NCI-H187 treated with DMSO at 0.1 percent for 48 hours (cell line): ENCODE measurements around the gene TMEM208.

Experiments
- DNase-seq: peaks from one replicate; lab custom pipeline; 2025; lab: John Stamatoyannopoulos, UW

TMEM208 gene

DNA sequence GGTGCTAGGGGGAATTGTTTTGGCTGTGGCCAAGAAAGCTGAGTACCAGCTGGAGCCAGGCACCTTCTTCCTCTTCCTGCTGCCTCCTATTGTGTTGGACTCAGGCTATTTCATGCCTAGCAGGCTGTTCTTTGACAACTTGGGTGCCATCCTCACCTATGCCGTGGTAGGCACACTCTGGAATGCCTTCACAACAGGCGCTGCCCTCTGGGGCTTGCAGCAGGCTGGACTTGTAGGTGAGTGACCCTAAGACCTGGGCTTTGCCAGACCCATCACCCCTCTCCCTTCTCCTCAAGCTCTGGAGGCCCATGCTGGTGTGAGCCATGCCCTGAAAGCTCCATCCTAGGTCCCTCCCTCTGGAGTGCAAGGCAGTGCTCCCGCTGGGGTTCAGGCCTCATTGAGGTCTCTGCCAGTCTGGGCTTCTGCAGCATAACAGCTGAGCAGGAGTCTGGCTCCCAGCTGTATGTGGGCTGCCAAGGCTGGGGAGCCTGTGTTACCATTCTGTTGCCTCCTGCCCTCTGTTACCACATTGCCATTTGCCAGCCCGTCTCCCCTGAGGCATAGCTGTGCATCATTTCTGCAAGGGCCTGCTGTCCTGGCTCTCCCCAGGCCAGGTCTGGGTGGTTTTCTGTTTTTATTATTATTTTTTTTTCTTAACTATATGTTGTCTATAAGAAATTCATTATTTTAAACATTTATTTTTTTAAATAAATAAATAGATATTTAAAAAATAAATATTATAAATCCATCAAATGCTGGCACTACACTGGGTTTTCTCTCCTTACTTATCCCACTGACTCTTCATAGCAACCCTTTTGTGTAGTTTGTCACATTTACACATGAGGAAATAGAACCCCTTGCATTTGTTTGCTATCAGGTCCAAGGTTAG, 25.9 kb downstream of the TMEM208 start:
- DNase-seq: no peak

- no peak for DNase-seq
These were observed 28.0 kb downstream of the TMEM208 start for GRCh38 chr16:67254801-67255552.

GRCh38 chr16:67255553-67256221, 28.8 kb downstream of the TMEM208 start:
- DNase-seq: no peak

DNA sequence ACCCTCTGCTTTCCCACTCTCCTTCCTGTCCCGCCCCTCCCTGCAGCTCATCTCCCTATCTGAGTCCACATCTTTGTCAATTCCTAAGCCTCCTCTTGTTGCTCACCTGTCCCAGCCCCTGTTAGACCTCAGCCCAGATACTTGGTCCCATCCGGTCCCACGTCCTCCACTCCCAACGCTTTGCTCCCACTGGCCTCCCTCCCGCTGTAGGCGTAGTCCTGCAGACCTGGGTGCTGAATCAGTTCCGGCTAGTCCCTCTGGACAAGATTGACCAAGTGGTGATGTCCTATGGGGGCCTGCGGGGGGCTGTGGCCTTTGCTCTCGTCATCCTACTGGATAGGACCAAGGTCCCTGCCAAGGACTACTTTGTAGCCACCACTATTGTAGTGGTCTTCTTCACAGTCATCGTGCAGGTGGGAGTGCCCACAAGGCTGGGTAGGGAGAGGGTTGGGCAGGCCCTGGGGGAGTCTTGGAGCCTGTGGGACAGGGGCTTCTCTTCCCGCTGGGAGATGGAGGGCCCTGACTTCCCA, 29.8 kb downstream of the TMEM208 start:
- DNase-seq: no peak

GRCh38 chr16:67257486-67258160, 30.7 kb downstream of the TMEM208 start:
- DNase-seq: no peak

GRCh38 chr16:67258161-67258835, 31.4 kb downstream of the TMEM208 start:
- no peak for DNase-seq

- no peak for DNase-seq
These were observed 32.8 kb downstream of the TMEM208 start for GRCh38 chr16:67259705-67260104.

- no peak for DNase-seq
These were observed 33.6 kb downstream of the TMEM208 start for GRCh38 chr16:67260426-67261063.

GRCh38 chr16:67263201-67263600, 36.3 kb downstream of the TMEM208 start:
- no peak for DNase-seq

DNA sequence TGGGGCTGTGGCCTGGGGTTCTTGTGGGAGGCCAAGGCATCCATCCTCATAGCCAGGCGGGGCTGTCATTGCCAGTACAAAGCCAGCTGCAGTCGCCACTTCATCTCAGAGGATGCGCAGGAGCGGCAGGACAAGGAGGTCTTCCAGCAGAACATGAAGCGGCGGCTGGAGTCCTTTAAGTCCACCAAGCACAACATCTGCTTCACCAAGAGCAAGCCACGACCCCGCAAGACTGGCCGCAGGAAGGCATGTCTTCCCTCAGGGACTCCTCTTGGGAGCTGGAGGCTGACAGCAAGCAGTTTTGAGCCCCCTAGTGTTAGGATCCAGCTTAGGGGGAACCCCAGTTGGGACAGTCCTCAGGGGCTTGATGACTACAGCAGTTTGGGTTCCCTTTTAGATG, 37.3 kb downstream of the TMEM208 start:
- DNase-seq: no peak

GRCh38 chr16:67264866-67265265, 37.9 kb downstream of the TMEM208 start:
- no peak for DNase-seq

- no peak for DNase-seq
These were observed 38.9 kb downstream of the TMEM208 start for GRCh38 chr16:67265834-67266233.

DNA sequence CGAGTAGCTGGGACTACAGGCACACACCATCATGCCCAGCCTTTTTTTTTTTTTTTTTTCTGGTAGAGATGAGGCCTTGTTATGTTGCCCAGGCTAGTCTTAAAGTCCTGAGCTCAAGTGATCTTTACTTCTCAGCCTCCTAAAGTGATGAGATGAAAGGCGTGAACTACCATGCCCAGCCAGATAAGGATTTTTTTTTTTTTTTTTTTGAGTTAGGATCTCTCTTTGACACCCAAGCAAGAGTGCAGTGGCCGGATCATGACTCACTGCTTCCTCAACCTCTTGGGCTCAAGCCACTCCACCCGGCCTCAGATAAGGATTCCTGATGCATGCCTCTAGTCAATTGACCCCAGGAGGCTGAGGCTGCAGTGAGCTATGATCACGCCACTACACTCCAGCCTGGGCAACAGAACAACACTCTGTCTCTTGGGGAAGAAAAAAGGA, 41.2 kb downstream of the TMEM208 start:
- no peak for DNase-seq

- DNase-seq: no peak
These were observed 42.8 kb downstream of the TMEM208 start for GRCh38 chr16:67269766-67270165.

DNA sequence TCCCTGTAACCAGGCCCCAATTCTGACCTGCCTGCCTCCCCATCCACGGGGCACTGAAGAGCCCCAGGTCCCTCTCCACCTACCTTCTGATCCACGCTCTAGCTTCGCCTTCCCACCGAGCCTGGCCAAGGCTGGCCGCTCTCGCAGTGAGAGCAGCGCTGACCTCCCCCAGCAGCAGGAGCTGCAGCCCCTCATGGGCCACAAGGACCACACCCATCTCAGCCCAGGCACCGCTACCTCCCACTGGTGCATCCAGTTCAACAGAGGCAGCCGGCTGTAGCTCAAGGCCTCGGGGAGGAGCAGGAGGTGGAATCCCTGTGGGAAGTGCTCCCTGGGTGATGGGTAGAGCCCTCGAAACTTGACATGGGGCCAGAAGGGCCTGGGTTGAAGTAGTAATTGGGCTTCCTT, 44.0 kb downstream of the TMEM208 start:
- no peak for DNase-seq

- DNase-seq: no peak
These were observed 44.5 kb downstream of the TMEM208 start for GRCh38 chr16:67271446-67271845.

- DNase-seq: no peak
These were observed 48.4 kb downstream of the TMEM208 start for GRCh38 chr16:67275321-67275720.

DNA sequence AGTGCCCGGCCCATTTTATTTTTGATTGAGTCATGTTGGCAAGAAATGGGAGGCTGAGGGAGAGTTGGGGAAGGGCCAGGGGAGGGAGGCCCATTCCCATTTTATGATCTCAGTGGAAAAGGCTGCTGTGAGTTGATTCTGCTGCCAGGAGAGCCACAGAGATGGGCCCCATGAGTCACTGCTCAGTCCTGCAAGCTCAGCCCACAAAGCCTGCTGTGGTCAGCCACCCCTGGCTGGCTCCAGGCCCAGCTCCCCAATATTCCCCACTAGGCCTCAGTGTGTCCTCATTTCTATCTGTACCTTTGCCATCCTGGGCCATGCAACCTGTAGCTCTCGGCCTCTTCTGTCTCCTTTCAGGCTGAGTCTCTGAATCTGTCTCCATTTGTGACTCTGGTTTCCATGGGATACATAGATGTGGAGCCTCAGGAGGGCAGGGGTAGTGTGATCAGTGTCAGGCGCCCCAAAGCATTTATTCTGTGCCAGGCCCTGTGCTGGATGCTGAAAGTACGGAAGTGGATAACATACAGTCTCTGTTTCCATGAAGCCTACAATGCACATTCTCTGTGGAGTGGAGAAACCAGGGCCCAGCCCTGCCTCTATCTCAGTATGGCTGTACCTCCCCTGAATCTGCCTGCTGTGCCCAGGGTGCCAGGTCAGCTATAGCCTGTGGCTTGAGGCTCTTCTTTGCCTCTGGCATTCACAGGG, 50.5 kb downstream of the TMEM208 start:
- no peak for DNase-seq

DNA sequence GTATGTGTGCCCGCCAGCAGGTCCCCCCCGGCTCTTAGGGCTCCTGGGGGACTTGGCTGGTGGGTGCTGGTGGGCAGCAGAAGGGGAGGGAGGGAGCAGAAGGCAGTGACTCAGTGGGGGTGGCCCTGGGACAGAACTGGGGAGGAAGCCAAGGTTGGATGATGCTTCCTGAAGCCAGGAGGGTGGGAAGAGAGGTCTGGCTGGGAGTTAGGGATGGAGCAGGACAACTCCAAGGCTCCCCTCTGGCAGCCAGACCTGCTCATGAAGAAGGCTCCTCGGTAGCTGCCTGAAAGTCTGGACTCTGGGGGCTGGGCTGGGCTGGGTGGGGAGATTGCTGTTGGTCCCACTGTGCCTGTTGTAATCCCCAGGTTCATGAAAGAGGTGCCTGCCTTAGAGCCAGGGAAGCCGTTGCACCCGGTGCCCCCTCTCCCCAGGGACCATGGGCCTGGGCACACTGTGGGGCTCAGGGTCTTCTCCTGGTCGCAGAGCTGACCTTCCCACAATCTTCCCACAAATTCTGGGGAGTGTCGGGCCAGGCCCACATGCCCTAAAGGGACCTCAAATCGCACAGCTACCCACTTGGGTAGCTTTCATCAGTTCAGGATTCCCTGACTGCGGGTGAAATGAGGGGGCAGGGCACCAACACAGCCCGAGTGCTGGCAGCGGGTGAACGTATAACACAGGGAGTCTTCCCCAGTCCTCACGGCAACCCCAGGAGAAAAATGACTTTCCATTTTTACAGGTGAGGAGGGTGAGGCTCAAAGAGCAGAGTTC, 51.3 kb downstream of the TMEM208 start:
- no peak for DNase-seq
